Suprapubic skin (tissue), 4 donors: ENCODE data around the gene EML3. TPM values are rescaled to one million over a fixed set of nuclear protein-coding genes. Genes with fewer than 3 reads are reported as not detected.

ENCODE experiments used
- DNase-seq, 2 donors: peaks; one replicate each; pipeline ENCODE4 v3.0.0-alpha.2; 2019; ENCODE audit warnings: low spot score in 2 of 2
- H3K27ac ChIP-seq: fragments of 200-600 bp; sonication (generic); one replicate; pipeline ENCODE4 v1.5.1; 2019
- H3K27me3 ChIP-seq: fragments of 200-600 bp; sonication (generic); one replicate; pipeline ENCODE4 v1.5.1; 2019
- H3K36me3 ChIP-seq: fragments of 200-600 bp; sonication (generic); one replicate; pipeline ENCODE4 v1.5.1; 2019
- H3K4me1 ChIP-seq: fragments of 200-600 bp; sonication (generic); one replicate; pipeline ENCODE4 v1.5.1; 2019
- H3K4me3 ChIP-seq: fragments of 200-600 bp; sonication (generic); one replicate; pipeline ENCODE4 v1.5.1; 2019; ENCODE audit warnings: mild to moderate bottlenecking
- H3K9me3 ChIP-seq: fragments of 200-600 bp; sonication (generic); one replicate; pipeline ENCODE4 v1.5.1; 2019
- CTCF ChIP-seq, 2 donors: fragments of 200-600 bp in 1 of 2; fragments of 450-650 bp in 1 of 2; sonication (generic) in 1 of 2; IDR thresholded peaks; one replicate each; pipeline ENCODE4 v1.5.1; 2016 to 2019; ENCODE audit warnings: antibody characterized with exemption in 2 of 2, mild to moderate bottlenecking in 1 of 2, moderate library complexity in 1 of 2
- EP300 ChIP-seq: sonication (generic); formaldehyde crosslinking; IDR thresholded peaks from one replicate; pipeline ENCODE4 v1.6.1; 2017; ENCODE audit warnings: antibody characterized with exemption
- POLR2A ChIP-seq, 2 donors: fragments of 450-650 bp; IDR thresholded peaks; one replicate each; pipeline ENCODE4 v1.6.1; 2017; ENCODE audit warnings: antibody characterized with exemption in 2 of 2, mild to moderate bottlenecking in 2 of 2, moderate library complexity in 2 of 2
- POLR2AphosphoS5 ChIP-seq, 3 donors: sonication (generic); formaldehyde crosslinking; IDR thresholded peaks; one replicate each; pipeline ENCODE4 v1.6.1; 2017; ENCODE audit warnings: antibody characterized with exemption in 3 of 3
- WGBS: methylation state at CpG from one replicate; pipeline ENCODE4 v1.1.5; 2018; 5-methylcytosine and 5-hydroxymethylcytosine counted together
- total RNA-seq, 4 donors: library from RNA; depleted of rRNA; stranded (reverse); fragments of >200 nt; gene quantifications; one replicate each; pipeline ENCODE4 v1.1.0, GENCODE V29; 2016

EML3 gene
- total RNA-seq, 4 donors from 2014 or later = 43.1 to 74.8 (median 55.8) TPM

- under 1% methylated on average over 49 of the region's 73 CpGs for WGBS
- H3K27me3 ChIP-seq = no peaks in the 10 kb centered on the region
- peak; percentile 18 to 76 (median 60) for TF ChIP-seq POLR2AphosphoS5 (IDR thresholded peaks at IDR 0.05)
- TF ChIP-seq EP300 = no peak
- TF ChIP-seq CTCF (IDR thresholded peaks at IDR 0.05) = no peak
- peak; percentile 53 to 81 for TF ChIP-seq POLR2A (IDR thresholded peaks at IDR 0.05)
- H3K4me1 ChIP-seq = peaks cover 26% of the 10 kb centered on the region
- peak within 1 kb of the TSS; percentile 98 for H3K27ac ChIP-seq
- H3K36me3 ChIP-seq = peaks cover 38% of the 10 kb centered on the region
- H3K4me3 ChIP-seq = peak within 1 kb of the TSS; percentile 99
- H3K9me3 ChIP-seq = no peaks in the 10 kb centered on the region
- DNase-seq = peak; percentile 100
Observed at GRCh38 chr11:62645946-62646824, 33.6 kb upstream of the EML3 start, which contains the start of gene GANAB. Gene GANAB, minus strand, starts transcription at chr11:62646613. Its CDS starts 14 bp downstream, at chr11:62646599.

GRCh38 chr11:62645671-62645945, 33.0 kb upstream of the EML3 start:
- H3K36me3 ChIP-seq = peaks cover 38% of the 10 kb centered on the region
- no peaks in the 10 kb centered on the region for H3K9me3 ChIP-seq
- peaks cover 26% of the 10 kb centered on the region for H3K4me1 ChIP-seq
- no peak for TF ChIP-seq CTCF (IDR thresholded peaks at IDR 0.05)
- H3K4me3 ChIP-seq = peak overlapping the region; percentile 99
- 14% methylated on average over 11 of the region's 11 CpGs for WGBS
- DNase-seq = no peak
- H3K27me3 ChIP-seq = no peaks in the 10 kb centered on the region
- H3K27ac ChIP-seq = peak overlapping the region; percentile 98

GRCh38 chr11:62644220-62644619, 31.6 kb upstream of the EML3 start:
- 85% methylated on average over 8 of the region's 8 CpGs for WGBS
- DNase-seq = no peak
- Histone ChIP-seq H3K4me1 (peaks cover 26% of the 10 kb centered on the region), H3K36me3 (peaks cover 34% of the 10 kb centered on the region), H3K27ac (no peak overlapping the region), H3K4me3 (no peak overlapping the region), H3K27me3 (no peaks in the 10 kb centered on the region), H3K9me3 (no peaks in the 10 kb centered on the region)
- TF ChIP-seq POLR2AphosphoS5 (IDR thresholded peaks at IDR 0.05) (no peak), POLR2A (IDR thresholded peaks at IDR 0.05) (no peak), CTCF (IDR thresholded peaks at IDR 0.05) (no peak)

- Histone ChIP-seq H3K27ac (no peak overlapping the region), H3K4me3 (no peak overlapping the region), H3K4me1 (no peaks in the 10 kb centered on the region), H3K36me3 (peaks cover 95% of the 10 kb centered on the region), H3K27me3 (no peaks in the 10 kb centered on the region), H3K9me3 (no peaks in the 10 kb centered on the region)
- TF ChIP-seq POLR2A (IDR thresholded peaks at IDR 0.05) (no peak), POLR2AphosphoS5 (IDR thresholded peaks at IDR 0.05) (no peak), EP300 (no peak), CTCF (IDR thresholded peaks at IDR 0.05) (no peak)
- WGBS = 88% methylated on average over 6 of the region's 6 CpGs
- DNase-seq = no peak
Observed at GRCh38 chr11:62632492-62632891, 19.9 kb upstream of the EML3 start.

- TF ChIP-seq POLR2AphosphoS5 (IDR thresholded peaks at IDR 0.05) = no peak
- no peak for TF ChIP-seq POLR2A (IDR thresholded peaks at IDR 0.05)
- no peak for TF ChIP-seq CTCF (IDR thresholded peaks at IDR 0.05)
- no peak for TF ChIP-seq EP300
- DNase-seq = no peak
- H3K9me3 ChIP-seq = no peaks in the 10 kb centered on the region
- no peak overlapping the region for H3K4me3 ChIP-seq
- H3K27ac ChIP-seq = no peak overlapping the region
- H3K36me3 ChIP-seq = peaks cover 82% of the 10 kb centered on the region
- WGBS = 85% methylated on average over 3 of the region's 3 CpGs
- no peaks in the 10 kb centered on the region for H3K27me3 ChIP-seq
- H3K4me1 ChIP-seq = peaks cover under 1% of the 10 kb centered on the region
Observed at GRCh38 chr11:62627713-62628112, 15.1 kb upstream of the EML3 start.
